HG02623 (cell line): ENCODE results near the gene MACROH2A1.

Experiments
- ATAC-seq: cut with Tn5 transposase; IDR thresholded peaks from one replicate; pipeline ENCODE4 v1.9.1; 2021; ENCODE audit warnings: moderate library complexity; ENCODE audit not compliant: unreplicated experiment

The MACROH2A1 gene

DNA sequence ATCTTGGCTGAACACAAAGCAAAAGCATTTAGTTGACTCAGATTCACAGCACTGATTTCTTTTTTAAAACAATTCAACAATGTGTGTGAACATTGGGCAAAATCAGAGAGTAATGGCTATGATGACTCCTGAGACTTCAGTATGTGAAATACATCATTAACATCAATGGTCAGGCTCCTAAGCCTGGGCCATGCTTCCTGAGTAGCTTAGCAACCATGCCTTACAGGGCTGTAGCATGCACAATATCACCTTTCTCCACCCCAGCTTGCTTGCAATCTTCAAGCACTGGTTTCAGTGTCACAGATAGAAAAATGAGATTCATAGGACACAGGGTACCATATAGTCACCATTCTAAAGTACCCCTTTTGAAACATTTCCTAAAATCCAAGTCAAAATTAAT is 41.3 kb downstream of the MACROH2A1 start:
- ATAC-seq, result no peak

DNA sequence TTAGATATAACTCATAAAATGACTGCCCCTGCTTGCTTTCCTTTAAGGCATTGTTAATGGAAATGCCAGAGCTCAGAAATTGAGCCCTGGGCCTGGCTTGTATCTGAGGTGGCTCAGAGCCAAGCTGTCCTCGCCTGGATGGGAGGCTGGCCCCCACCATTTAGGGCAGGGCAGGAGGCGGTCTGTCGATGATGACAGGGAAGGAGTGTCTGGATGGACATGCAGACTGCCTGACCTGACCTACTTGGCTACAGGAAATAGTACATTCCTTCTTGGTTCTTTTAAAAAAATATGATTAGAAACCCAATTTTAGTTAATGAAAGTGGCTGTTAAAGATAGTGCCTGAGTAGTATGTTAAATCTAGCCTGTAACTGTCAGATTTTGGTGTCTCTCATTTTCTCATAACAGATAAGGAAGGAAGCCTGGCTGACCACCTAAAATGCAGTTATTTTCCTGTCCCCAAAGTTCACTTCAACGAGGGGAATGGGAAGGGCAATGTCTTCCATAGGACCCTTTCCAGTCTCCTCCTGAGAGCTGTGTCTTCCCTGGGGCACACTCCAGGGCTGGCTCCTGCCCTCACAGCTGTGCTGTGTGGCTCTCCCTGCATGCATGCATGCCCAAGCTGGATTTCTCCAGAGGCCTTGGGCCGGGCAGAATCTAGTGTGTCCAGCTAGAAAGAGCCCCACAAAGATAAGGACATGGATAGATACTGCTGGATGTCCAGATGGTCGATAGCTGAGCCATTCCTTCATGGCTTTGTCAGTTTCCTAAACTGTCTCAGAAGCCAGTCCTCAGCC is 42.3 kb downstream of the MACROH2A1 start:
- ATAC-seq, result no peak

DNA sequence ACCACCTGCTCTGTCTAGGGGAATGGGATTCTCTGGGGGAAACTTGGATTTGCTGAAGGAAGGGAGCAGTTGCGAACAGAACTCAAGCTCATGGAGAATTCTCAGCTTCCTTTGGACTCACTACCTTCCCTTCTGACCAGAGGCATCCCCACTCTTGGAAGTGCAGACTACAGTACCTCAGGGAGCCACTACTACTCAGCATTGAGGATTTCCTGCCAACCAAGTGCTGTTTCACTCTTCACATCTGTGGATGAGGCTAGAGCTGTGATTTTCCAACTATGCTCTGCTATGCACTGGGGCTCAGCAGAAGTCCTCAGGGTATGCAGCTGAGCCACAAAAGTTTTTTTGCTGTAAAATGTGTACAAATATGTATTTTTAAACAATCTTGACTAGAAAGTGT is 43.9 kb downstream of the MACROH2A1 start:
- no peak for ATAC-seq

DNA sequence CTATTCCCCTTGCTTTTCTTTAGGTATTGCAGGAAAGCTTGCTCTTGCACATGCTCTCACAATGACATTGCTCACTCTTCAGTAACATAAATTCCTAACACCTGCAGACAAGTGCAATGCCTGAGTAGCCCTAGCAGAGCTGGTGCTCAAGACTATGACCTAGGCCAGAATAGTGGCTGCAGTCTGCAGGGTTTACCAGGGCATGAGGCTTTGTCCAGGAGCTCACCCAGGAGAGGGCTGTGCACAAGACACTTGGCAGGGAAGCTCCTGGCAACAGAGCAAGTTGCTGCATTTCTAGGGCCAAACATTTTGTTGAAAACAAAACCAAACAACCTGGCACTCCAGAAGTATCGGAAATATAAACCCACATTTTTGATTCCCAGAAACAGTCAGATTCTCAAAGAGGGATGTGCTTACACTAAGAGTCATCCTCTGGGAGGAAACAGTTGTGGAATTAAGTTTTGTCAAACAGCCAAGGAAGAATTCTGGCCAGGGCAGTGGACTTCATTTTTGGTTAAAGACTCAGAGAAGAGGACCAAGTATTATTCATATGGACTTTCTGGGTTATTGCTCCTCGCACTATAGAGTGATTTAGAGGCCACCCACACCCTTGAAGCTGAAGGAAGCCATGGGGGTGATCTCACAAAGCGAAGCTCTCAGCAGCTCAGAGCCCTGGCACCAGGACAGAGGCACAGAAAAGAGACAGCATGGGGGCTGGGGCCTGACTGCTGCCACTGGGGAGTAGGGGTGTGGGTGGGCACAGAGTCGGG is 44.9 kb downstream of the MACROH2A1 start:
- no peak for ATAC-seq

DNA sequence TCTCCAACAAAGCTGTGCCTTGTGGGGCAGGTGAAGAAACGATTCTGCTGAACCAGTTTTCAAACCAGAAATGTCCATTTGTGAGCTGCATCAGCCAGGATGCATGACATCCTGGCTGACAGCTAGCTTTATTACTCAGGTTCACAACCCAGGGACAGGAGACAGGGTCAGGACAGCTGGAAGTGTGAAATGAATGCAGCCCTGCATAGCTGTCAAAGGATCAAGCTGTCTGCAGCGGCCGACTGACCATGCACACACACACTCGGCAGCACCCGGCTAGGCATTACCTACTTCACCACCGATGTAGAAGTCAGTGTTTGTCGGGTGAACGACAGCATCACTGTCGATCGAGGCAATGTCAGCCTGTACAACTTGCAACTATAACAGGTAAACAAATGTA is 48.5 kb downstream of the MACROH2A1 start:
- ATAC-seq, result no peak

DNA sequence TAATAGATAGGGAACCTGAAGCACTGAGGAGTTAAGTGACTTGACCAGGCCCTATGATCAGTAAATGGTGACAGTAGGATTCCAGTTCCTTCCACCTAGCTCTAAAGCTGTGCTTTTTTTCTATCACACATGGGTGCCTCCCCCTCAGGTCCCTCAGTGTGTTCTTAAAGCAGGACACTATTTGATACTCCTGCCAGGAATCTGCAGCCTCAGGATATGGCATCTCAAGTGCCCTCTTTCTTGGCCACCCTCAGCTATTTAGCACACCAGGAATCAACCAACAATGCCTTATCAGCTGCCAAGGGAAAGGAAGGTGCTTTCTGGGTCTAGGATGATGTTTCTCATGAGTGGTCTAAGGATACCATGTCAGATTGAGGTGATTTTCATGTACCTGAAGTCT is 49.1 kb downstream of the MACROH2A1 start:
- ATAC-seq, result no peak

DNA sequence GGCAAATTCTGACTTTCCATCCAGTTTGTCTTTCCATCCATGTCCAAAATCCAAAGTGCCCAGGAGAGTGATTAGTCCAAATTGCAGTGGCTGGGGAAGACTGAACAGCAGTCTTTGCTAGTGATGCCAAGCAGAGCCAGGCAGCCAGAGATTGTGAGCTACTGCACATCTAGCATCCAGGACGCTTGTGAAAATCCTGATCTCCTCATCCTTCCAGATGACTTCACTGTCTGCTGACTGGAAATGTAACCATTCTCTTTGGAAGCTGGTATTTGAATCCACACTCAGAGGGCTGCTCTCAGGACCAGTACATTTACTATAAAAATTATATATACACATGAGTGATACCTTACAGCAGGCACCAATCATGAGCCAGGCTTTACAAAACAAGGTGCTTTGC is 49.6 kb downstream of the MACROH2A1 start:
- no peak for ATAC-seq

DNA sequence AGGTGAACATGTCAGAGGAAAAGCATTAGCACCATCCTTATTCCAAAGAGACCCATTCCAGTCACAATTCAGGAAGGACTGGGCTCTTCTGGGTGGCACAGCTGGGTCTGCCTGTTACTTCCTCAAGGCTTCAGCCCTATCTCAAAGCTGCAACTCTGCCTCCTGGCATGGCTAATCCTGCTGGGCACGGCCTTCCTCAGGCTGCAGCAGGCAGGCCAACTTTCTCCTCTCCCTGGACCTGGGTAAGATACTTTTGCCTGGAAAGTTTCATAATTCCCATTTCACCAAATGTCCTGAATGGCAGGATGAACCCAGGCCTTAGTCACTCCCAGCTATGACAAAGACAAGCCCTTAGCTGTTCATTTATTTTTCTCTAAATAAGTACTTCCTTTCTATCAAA is 50.1 kb downstream of the MACROH2A1 start:
- no peak for ATAC-seq

DNA sequence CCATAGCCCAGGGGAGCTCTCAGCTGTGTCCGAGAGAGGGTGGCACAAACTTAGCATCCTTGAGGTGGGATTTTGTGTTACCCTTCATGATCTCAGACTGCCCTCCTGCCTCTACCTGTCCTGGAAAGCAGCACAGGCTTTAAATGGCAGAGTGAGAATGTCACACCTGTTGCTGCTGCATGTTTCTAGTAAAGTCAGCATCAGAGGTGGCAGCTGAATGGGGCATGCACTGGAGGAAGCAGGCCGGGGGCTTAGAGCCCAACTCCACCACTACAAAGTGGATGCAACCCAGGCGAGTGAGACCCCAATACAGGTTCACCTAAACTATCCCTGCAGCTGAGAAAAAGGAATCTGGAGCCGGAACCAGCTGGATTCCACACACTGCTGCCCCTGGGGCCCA is 51.6 kb downstream of the MACROH2A1 start:
- ATAC-seq, result no peak

DNA sequence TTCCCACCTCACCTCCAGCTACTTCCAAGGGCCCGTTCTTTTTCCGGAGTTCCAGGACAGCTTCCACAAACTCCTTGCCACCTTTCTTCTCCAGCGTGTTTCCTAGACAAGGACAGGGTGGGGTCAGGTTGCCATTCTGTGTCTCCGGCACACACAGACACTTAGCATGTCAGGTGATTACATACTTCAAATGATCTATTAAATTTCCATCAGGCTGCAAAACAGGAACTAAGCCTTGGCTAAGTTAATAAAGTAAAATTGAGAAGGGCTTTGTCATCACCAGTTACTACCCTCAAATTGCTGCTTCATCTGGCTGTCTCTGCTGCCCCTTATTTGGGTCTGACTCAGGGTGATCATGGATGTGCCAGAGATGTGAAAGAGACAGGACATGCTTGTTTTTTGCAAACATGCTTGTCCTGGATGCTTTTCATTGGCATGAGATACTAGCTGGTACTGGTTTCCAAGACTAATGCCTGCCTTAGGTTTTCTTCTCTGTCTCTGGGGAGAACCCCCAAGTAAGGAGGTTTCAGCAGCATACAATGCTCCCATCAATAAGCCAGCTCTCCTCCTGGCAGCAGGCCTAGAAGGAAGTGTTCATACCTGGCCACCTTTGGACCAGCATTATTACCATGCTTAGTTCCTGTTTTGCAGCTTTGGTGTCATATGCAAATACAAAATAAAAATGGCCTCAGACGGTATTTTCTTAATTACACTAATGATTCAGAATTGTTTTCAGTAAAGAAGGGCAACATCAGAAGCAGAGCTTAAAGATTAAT is 52.9 kb downstream of the MACROH2A1 start:
- ATAC-seq, result no peak

DNA sequence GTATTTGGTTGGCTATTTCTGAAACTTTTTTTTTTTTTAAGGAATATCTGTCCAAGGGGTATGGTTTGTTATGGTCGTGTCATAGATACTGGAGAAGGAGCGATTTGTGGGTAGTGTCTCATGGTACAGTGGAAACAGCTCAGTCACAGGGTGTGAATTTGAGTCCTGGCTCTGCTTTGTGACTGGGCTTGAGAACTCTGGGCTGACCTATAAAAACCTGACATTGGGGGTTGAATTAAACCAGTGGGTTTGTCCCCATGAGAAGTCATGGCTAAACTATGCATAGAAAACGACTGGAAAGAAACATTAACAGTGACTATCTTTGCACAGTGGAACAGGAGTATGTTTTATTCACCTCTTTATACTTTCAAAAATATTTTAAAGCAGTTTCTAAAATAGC is 54.7 kb downstream of the MACROH2A1 start:
- ATAC-seq, result no peak

DNA sequence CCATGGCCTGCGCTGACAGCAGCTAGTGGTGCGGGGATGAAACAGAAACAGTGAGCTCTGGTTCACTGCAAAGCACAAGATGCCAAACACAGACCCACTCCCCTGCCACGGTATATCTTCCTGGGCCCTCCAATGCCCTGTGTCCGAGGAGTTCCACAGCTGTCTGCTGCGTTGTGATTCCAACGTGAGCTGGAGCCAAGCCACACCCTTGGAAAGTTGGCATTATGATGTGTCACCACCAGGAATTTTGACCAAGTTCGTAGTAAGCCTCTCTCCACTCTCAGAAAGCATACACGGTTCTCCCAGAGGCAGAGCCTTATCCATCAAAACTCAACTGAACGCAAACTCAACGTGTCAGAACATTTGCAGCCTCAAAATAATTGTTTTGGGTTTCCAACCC is 55.6 kb downstream of the MACROH2A1 start:
- ATAC-seq, result no peak

DNA sequence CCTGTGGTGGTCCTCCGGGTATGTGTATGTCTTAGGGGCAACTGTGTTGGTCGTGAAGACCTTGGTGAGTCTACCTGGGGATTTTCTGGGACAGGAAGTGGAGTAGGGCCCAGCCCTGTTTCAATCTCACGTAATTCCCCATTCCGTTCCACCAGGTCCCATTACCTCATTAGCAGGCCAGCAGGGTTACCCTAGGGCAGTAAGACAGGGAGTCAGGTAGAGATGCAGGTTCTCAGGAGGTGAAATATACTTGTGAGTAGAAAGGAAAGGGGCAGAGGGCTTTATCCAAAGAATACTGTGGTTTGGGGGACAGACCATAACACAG is 56.5 kb downstream of the MACROH2A1 start:
- ATAC-seq, result no peak

DNA sequence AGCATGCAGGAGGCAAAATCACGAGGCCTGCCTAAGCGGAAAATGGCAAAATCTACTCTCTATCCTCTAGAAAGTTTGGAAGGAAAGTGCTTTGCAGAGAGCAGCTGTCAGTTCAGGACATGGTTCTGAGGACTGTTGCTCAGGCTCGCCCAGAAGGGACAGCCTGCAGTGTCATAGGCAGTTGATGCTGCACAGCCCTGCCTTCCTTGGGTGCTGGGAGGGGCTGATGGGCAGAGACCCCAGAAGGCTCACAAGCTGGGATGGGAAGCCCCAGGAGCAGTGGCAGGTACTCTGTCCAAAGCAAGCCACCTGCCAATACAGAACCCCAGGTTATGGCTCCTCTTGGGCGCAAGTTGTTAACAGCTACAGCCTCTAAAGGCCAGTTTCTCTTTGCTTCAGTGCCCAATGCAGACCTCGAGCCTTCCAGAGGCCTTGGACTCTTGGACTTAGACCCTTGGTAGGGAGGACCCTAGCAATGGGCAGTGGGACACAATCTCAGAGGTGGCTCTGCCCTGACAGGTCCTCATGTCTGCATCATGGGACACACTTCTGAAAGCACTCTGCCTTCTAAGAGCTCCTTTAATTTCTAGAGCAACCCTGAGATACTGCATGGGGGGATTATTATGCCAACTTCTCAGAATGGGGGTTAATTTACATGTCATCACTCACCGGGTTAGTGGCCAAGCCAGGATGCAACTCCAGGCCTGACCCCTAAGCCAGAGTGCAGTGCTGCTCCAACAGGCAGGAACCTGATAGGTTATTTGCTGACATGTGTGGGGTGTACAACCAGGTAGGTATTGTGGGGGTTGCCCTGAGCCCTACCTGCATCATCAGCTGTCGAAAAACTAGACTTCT is 57.1 kb downstream of the MACROH2A1 start:
- ATAC-seq, result no peak

DNA sequence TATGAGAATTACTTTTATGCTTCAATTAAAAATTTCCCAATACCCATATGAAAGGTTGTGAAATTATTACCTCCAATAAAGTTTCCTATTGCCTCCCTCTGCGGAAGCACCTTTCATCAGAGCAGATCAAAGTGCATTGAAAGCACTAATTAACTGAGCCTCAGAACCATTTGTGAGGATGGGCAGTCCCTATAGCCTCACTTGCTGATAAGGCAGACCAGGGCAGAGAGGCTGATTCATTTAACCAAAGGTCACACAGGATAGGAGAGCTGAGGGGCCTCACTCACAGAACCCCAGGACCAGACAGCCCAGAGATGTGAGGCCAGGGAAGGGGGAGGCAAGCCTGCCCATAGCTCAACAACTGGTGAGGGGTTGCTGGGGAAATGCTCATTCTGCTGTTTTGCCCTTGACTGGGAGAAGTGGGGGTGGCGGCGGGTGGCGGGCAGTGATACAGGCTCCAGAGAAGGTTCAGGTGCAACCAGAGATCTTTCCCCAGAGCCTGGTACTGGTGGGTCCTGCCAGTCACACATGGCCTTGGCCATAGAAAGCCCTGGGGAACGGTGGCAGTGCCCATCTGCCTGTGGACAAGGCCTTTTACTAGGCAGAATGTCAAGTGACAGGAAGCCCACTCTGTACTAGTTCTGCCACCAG is 57.9 kb downstream of the MACROH2A1 start:
- ATAC-seq, result no peak

DNA sequence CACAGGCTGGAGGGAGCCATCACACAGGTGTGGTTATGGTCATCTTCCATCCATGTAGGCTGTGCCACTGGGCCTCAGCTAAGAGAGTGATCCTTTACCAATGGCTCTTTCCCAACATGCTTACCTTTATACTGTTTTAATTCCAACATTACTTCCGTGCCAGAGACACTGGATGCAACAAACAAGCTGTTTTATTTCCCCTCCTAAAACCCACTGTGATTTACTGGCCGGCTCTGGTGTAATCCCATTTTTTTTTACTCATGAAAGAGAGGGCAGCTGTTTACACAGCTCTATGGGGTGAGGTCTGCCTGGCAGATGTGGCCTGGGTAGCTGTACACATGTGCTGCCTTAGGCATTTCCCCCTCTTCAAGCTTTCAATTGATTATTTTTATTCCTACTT is 58.5 kb downstream of the MACROH2A1 start:
- ATAC-seq, result no peak

DNA sequence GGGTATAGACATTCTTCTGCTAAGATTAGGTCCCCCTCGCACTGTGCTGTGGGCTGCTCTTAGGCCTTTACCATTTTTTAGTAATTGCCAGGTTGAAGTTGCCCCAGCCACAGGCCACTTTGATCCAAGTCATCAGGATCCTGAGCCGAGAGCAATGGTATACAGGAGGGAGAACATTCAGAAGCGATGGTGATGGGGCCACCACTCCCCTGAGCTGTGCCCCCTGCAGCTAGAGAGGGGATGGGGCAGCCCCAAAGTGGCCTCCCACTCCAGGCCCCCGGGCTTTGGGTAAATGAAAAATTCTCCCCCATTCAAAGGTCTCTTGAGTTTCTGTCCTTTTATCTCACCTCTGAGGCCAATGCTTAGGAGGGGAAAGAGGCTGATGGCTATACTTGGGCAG is 59.4 kb downstream of the MACROH2A1 start:
- no peak for ATAC-seq

DNA sequence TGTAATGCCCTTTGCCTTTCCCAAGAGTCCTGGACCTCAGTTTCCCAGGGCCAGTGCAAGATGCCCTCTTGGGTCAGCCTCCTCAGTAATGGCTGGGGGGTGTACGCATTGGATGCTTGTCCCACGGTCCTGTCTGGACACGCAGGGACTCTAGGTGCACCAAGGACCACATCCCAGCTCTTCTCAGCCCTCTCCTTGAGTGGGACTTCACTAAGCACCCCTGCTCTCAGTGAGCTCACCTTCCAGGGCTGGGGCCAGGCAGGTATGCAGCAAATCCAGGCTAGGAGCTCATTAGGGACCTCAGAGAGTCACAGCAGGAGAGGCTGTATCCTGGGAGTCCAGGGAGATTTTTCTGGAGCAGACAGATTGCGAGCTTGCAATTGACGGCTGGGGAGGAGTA is 59.8 kb downstream of the MACROH2A1 start:
- ATAC-seq, result no peak

DNA sequence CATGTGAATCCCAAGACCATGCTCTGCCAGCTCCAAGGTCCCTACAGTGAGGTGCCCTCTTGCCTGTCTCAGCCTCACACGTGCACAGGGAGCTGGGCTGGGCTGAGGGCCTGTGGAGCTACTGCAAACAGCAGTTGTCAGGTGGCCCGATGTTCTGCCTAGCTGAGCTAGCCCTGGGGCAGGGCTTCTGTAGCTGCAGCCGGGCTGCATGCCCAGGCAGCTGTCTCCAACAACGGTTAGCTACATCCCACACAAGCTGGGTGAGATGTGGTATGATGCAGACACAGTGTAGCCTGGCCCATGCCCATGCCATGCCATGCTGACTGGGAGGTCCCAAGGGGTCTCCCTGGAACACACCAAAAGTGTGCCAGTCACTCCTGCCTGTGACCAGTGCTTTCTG is 62.0 kb downstream of the MACROH2A1 start:
- no peak for ATAC-seq

DNA sequence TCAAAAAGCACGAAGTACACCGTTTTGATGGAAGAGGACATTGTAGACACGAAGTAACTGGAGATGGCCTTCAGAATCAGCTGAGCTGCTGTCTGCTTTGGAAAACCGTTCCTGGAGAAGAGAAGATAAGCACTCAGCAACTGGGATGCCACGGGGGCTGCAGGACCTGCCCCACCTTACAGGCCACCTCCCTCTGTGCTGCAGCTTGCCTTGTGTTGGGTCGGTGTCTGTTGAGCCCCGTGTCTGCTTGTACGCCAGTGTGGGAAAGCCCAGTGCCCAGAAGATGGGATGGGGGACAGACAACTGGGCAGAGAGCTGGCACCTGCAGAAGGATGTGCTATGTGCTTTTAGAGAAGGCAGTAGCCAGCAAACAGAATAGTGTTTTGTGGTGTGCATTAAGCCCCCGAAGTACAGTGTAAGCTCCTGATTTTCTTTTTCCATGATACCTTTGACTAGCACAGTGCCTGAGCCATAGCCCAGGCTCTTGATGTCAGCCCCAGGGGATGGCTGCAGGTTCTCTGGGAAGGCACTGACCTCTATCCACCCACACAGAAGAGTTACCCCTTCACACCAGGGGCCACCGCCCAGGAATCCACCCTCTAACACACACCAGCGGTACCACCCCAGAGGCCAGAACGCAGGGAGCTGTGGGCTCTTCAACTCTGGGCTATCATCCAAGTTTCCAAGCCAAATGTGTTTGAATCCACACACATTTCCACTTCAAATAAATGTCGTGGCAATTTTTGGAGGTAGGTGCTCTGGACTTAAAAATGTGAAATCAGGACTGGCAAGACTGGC is 63.8 kb downstream of the MACROH2A1 start:
- ATAC-seq, result no peak
